ENCODE data around the gene TOMM40L. TPM values are rescaled to one million over a fixed set of nuclear protein-coding genes. Genes with fewer than 3 reads are reported as not detected.
A peak's percentile ranks its signal among the peaks of the same experiment; 100 is the strongest.

The TOMM40L gene
- total RNA-seq, 1 donor from 2014 or later, result 9.4 TPM

GRCh38 chr1:161216945-161217712 lies 8.7 kb upstream of the TOMM40L start:
- TF ChIP-seq CTCF (IDR thresholded peaks at IDR 0.05), result no peak
- H3K27ac Mint-ChIP-seq (ENCODE audit: unreplicated experiment), result peak overlapping the region; percentile 72
- H3K27me3 Mint-ChIP-seq (ENCODE audit: low read depth), result no peaks in the 10 kb centered on the region
- H3K4me1 Mint-ChIP-seq (ENCODE audit: low read depth), result peaks cover 8% of the 10 kb centered on the region
- no peaks in the 10 kb centered on the region for H3K9me3 Mint-ChIP-seq (ENCODE audit: low read depth)
- no peak for DNase-seq (ENCODE audit: low spot score)
- H3K4me3 Mint-ChIP-seq (ENCODE audit: unreplicated experiment), result no peak overlapping the region
- H3K36me3 Mint-ChIP-seq (ENCODE audit: low read depth), result peaks cover 21% of the 10 kb centered on the region

GRCh38 chr1:161217831-161218230 lies 8.0 kb upstream of the TOMM40L start:
- peak; percentile 76 for DNase-seq (ENCODE audit: low spot score)
- Mint-ChIP-seq H3K4me1 (ENCODE audit: low read depth) (peaks cover 8% of the 10 kb centered on the region), H3K27ac (ENCODE audit: unreplicated experiment) (no peak overlapping the region)

GRCh38 chr1:161218301-161219077 lies 7.4 kb upstream of the TOMM40L start:
- peak; percentile 51 for DNase-seq (ENCODE audit: low spot score)
- Mint-ChIP-seq H3K36me3 (ENCODE audit: low read depth) (peaks cover 14% of the 10 kb centered on the region), H3K27me3 (ENCODE audit: low read depth) (no peaks in the 10 kb centered on the region), H3K9me3 (ENCODE audit: low read depth) (no peaks in the 10 kb centered on the region), H3K4me3 (ENCODE audit: unreplicated experiment) (no peak overlapping the region), H3K4me1 (ENCODE audit: low read depth) (peaks cover 8% of the 10 kb centered on the region), H3K27ac (ENCODE audit: unreplicated experiment) (no peak overlapping the region)
- no peak for TF ChIP-seq CTCF (IDR thresholded peaks at IDR 0.05)

More at GRCh38 chr1:161217831-161218230, 8.0 kb upstream of the TOMM40L start:
- no peak for TF ChIP-seq CTCF (IDR thresholded peaks at IDR 0.05)
- Mint-ChIP-seq H3K4me3 (ENCODE audit: unreplicated experiment) (no peak overlapping the region), H3K27me3 (ENCODE audit: low read depth) (no peaks in the 10 kb centered on the region), H3K9me3 (ENCODE audit: low read depth) (no peaks in the 10 kb centered on the region), H3K36me3 (ENCODE audit: low read depth) (peaks cover 19% of the 10 kb centered on the region)

GRCh38 chr1:161219078-161219892 lies 6.6 kb upstream of the TOMM40L start:
- Mint-ChIP-seq H3K27me3 (ENCODE audit: low read depth) (no peaks in the 10 kb centered on the region), H3K9me3 (ENCODE audit: low read depth) (no peaks in the 10 kb centered on the region), H3K27ac (ENCODE audit: unreplicated experiment) (no peak overlapping the region), H3K4me3 (ENCODE audit: unreplicated experiment) (no peak overlapping the region), H3K36me3 (ENCODE audit: low read depth) (peaks cover 8% of the 10 kb centered on the region), H3K4me1 (ENCODE audit: low read depth) (peaks cover 8% of the 10 kb centered on the region)
- no peak for TF ChIP-seq CTCF (IDR thresholded peaks at IDR 0.05)
- peak; percentile 4 for DNase-seq (ENCODE audit: low spot score)

GRCh38 chr1:161220002-161220401 lies 5.9 kb upstream of the TOMM40L start:
- DNase-seq (ENCODE audit: low spot score), result peak; percentile 7
- TF ChIP-seq CTCF (IDR thresholded peaks at IDR 0.05), result no peak
- Mint-ChIP-seq H3K36me3 (ENCODE audit: low read depth) (peaks cover 3% of the 10 kb centered on the region), H3K27me3 (ENCODE audit: low read depth) (no peaks in the 10 kb centered on the region), H3K9me3 (ENCODE audit: low read depth) (no peaks in the 10 kb centered on the region), H3K4me3 (ENCODE audit: unreplicated experiment) (no peak overlapping the region), H3K4me1 (ENCODE audit: low read depth) (peaks cover 8% of the 10 kb centered on the region), H3K27ac (ENCODE audit: unreplicated experiment) (no peak overlapping the region)

All from chondrocyte (in vitro differentiated cells).